HG02642 (cell line): ENCODE measurements around the gene COL6A3.
"Not testable (repeated sequence)": the region's sequence is repeated elsewhere in the genome, so short reads cannot be mapped to it uniquely, and the experiment has no call there.

Source experiments
- ATAC-seq: cut with Tn5 transposase; IDR thresholded peaks from one replicate; pipeline ENCODE4 v1.9.1; 2021; ENCODE audit warnings: mild to moderate bottlenecking; ENCODE audit not compliant: unreplicated experiment, poor library complexity

The COL6A3 gene

DNA sequence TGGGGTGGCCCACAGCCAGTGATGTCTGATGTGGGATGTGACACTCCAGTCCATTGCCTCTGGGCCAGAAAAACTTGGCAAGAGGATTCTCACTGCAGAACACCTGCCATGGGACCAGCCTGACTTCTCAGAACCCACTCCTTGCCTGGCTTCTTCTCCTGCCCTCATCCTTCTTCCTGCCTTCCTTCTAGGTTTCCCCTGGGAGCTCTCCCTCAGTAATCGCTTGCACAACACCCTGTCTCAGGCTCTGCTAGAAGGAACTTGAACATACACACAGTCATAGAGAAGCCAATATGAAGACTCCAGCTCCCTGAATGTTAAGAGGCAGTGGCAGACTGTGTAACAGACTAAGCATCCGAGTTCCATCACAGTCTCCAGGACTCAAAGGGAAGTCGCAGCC lies 4.3 kb upstream of the COL6A3 start:
- ATAC-seq = no peak

DNA sequence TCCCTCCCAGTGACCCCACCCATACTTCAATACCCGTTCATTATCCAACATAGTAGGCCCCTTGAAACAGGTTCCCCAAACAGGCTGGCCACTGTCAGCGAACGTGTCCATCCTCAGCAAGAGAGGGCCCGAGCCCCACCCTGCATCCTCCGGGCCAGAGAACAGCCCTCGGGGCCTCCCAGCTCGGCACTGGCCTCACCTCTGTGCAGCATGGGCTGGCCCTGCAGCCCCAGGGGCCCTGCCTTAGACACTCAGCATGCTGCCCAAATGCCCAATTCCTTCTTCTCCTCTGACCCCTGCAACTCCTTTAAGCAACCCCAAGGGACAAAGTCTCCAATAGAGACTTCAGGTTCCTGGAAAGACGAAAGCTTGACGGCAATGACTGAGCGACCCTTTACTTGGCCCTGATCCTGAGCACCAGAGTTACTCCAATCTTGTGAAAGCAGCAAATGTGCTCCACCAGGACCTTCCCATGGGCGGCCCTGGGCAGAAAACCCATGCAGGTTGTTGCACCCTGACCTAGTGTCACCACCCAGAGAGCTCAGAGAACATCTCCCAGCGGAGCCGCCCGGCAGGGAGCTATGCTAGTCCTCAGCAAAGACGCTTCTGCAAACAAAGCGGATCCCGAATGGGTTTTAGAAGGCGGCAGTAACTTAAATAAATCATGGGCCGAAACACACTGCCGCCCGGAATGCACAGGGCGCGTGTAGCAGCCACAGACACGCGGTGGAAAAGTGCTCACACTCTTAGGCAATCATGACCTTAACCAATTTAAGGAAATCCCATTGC lies 782 bp downstream of the COL6A3 start:
- ATAC-seq = no peak

DNA sequence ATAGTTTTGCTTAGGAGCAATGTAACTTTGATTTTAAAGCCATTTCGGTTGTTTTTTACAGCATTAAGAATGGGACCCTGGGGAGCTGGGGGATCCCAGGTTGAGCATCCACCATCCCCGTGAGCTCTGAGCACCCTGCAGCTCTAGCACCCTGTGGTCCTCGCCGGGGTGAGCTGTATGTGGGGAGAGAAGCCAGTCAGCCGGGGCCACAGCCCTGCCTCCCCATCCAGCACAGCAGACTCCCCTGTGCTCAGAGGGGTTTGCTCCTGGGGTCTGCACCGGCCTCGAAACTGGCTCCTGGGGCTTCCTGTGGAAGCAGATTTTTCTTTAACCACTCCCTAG lies 1.3 kb downstream of the COL6A3 start:
- ATAC-seq = no peak

DNA sequence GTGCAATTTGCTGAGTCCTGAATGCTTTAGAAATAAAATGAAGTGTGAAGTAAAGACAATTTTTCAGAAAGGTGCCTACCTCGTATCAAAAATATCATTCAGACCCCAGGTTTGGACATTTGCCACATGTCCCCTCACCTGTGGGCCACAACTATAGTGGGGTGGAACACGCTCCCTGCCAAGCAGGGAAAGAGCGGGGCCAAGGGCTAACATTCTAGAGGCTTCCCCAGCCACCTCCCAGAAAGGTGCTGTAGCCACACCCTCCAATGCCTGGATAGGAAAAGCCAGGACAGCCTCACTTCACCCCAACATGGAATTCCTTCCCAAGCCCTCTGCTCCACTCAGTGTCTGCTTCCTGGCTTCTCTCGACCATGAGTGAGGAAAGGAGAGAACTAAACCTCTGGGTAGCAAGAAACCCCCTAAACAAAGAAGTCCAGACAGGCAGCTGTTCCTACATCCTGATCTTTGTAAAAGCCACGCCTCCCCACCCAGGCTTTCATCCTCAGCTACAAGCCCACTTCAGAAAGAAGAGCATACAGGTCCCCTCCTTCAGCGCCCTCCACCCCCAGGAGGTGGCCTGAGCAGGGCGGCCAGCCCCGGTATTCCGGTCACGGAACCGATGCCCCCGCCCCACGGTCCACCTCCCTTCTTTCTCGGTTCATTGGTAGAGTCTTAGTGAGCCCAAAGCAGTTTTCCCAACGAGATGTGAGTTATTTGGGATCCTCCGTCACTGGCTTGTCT lies 2.1 kb downstream of the COL6A3 start:
- ATAC-seq = no peak

DNA sequence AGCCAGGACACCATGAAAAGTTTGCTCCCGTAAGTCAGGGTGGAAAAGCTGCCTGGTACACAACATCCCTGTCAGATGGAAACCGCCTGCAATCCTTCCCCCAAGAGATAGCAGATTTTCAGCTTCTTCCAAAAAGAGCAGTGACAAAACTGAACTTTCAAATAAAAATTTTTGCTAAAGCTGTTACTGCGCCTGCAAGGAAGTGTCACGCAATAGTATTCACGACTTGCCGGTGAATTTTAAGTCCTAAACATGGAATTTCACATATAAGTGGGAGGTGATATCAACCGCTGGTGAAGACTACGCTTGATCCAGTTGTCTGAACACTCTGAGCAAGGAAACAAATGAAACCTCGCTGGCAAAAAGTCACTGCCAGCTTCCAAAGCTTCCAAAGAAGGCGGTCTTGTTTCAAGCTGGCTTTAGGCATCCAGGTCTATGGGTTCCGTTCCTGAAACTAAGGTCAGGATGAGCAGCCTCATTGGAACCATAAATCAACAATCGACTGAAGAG lies 2.8 kb downstream of the COL6A3 start:
- ATAC-seq = no peak

DNA sequence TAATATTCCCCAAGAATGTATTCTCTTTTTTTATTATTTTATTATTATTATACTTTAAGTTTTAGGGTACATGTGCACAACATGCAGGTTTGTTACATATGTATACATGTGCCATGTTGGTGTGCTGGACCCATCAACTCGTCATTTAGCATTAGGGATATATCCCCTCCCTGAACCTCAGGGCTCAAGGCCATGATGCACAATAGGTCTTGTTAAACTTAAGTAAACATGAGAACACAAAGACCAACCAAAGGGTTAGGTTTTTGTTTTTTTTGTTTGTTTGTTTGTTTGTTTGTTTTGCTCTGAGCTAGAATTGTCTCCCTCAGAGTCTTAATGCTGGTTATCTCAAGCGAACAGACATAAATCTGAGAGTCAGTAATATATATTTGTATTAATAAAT lies 4.7 kb downstream of the COL6A3 start:
- ATAC-seq = not testable (repeated sequence)

DNA sequence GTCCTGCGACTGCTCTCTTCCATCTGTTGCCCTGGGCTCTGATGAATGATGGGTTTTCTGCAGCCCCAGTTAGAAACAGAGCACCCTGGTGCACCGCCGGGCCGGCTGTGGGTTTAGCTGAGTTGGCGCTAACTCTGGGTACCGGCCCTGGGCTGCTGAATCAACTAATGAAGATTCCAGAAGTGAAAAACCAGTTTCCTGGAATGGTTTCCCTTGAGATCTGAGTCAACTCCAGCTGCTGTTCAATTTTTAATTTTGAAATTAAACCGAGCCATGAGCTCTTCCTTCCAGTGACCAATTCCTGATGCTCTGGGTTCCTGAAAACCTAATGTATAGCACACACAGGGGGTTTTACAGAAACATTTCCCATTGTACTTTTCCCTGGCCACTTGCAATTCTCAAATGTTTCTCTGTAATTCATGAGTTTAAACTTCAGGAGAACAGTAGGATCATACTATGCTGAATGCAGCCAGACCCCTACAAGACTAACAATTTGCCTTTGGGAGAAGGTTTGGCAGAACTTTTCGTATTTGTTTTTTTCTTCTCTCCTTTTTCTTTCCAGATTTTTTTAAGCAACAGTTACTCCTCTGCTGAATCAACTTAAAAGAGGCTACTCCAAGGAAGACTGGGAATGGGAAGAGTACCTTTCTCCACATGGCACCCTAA lies 5.5 kb downstream of the COL6A3 start:
- ATAC-seq = no peak

DNA sequence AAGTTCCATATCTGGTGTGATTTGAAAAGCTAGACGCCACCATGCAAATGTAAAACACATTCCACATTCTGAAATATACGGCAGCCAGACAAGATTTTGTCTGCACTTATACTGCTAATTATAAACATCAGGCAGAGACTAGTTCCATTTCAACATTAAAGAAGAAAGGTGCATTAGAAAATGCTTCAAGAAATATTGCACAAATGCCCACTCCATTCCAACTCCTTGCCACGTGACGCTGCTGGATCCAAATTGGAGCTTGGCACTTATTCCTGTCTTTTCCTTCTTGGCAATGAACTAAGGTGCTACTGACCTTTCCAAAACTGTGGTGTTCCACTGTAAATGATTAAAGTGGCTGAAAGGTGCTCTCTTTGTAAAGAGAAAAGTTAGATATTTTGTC lies 6.3 kb downstream of the COL6A3 start:
- ATAC-seq = no peak

DNA sequence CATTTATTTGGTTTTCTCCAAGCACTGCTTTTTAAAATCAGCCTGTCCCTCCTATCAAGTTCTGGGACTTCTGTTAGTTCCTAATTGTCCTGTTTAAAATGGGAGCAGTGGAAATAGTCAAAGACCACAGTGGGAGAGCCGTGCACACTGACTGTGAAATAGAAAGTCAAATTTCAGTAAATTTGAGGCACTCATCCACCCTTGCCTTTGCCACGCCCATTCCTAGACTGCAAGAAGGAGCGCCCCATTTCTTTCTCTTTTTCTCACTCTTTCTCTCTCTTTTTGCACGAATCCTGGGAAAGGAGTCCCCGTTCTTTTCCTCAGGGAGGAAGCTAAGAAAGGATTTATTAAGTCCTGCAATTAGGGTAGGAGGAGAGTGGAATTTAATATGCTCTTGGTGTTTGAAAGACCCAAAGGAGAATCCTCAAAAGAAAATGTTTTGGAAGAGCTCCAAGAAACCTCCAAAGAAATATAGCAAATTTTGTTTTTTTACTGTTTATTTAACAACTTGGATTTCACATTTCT lies 7.5 kb downstream of the COL6A3 start:
- no peak for ATAC-seq

DNA sequence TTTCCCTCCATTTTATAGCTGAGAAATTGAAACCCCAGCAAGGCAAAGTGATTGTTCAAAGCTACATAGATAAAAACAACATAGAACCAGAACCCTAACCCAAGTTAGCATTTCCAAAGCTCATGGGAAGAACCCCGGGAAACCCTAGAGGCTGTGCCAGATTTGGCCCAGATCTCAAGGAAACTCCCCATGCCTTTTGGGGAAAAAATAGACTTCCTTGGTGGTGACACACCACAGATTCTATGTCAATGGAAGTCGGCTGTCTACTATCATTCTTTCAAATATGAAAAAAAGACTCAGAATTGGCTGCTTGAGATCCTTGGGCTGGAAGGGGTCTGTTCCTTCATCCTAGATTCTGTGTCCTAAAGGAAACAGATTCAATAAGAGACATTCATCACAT lies 8.4 kb downstream of the COL6A3 start:
- no peak for ATAC-seq

DNA sequence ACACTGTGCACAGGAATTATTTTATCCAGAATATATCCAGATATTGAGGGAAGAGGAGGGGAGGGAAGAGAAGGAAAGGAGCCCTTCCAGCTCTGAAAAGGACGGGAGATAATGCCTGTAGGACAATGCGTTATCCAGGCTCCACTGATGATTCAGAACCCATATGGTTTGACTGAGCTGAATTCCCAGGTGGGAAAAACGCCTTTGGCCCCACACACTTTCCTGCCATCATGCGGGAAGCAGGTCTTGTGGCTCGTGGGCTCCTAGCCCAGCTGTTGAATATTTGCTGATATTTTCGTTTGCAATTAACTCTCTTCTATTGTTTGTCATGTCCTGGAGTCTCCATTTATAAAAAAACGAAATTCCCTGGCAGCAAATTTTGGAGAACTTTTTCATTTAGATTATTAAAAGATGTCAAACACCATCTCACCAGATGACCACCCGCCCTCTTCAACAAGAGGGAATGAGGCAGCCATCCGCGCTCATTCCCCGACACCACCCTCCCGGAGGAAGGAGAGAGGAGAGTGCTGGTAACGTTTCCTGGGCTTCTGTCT lies 8.9 kb downstream of the COL6A3 start:
- ATAC-seq = no peak

DNA sequence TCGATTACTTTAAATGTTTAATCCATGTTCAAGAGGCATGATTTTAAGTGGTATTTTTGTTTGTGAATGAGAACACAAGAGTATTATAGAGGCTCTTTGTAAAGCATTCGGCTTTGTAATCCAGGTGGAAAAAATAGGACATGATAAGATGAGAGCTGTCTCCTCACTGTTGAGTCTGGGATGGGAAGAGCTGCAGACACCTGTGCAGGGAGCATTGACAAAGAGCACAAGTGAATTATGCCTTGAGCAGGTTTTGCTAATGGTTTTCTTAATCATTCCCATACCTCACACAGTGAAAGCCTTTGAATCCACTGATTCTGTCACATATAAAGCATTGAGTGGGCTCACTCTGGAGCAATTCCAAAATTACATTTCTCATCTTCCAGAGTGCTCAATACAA lies 9.6 kb downstream of the COL6A3 start:
- ATAC-seq = no peak

DNA sequence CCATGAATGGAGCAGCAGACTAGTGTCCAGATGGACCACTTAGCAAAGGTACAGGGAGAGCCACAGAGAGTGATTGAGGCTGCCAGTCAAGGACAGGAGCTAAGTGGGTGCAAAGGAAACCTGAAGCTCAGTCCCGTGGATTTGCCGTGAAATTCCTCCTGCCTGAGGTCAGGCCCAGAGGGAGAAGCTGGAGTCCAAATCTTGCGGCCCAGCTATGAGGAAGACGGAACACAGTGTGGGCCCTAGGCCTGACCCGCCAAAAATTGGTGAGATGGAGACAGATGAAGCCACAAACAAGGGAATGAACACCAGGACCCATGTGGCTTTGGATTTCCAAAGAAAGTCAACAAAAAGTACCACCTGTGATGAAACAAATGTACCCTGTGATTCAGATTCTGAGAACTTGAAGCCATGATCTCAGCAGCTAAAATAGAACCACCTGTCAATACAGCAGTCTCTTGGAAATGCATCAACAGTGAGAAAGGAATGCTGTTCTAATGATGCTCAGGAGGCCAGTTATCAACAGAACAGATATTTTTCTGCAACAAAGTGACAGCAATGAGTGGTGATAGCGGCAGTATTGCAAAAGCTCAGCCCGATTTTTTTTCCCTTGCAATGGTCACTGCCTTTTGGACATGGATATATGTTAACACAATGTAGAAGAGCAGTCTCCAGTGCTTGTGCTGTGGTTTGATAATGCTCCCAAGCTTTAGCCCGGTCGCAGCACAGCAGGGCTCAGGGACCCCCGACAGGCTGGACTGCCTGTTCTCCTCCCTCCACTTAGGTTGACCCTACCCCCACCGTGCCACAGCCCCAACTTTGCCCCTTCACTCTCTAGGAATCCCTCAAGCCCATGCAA lies 10.7 kb downstream of the COL6A3 start:
- ATAC-seq = no peak

DNA sequence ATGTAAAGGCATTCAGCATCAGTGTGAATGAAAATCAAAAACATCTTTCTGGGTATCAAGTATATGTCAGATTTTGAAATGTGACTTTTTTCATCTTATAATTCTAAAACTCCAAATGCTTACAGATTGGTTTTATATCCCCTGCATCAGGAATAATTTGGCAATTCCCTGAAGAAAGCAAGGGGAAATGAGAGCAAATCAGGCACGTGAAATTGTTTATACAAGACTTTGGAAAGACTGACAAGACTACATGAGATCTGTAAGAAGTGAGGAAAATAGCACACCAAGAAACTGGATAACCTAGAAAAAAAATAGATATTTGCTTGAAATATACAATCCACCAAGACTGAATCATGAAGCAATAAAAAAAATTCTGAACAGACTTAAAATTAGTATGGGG lies 13.8 kb downstream of the COL6A3 start:
- ATAC-seq = no peak

DNA sequence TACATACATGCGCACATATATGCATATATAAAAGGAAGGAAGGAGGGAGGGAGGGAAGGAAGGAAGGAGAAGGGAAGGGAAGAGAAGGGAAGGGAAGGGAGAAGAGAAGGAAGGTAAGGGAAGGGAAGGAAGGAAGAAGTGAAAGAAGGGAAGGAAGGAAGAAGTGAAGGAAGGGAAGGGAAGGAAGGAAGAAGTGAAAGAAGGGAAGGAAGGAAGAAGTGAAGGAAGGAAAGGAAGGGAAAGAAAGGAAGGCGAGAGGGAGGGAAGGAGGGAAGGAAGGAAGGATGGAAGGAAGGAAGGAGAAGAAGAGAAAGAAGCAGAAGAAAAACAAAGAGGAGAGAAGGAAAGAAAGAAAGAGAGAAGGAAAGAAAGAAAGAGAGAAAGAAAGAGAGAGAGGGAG lies 16.9 kb downstream of the COL6A3 start:
- no peak for ATAC-seq

DNA sequence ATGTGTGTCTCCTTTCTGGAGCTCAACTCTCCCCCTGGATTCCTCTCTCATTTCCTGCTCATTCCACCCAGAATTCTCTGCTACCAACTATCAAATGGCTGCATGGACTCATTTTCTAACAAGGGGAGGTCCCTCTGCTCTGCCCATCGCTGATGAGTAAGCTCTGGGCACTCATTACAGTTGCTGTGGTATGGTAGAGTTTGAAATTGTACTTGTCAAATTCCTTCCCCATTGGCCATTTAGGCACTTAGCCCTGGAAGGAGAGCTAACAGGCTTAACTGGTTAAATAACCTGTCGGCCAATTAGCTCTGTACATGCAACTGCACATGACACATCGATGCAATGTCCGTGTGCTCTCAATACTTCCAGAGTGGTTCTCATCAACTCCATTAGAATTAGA lies 20.4 kb downstream of the COL6A3 start:
- ATAC-seq = no peak

DNA sequence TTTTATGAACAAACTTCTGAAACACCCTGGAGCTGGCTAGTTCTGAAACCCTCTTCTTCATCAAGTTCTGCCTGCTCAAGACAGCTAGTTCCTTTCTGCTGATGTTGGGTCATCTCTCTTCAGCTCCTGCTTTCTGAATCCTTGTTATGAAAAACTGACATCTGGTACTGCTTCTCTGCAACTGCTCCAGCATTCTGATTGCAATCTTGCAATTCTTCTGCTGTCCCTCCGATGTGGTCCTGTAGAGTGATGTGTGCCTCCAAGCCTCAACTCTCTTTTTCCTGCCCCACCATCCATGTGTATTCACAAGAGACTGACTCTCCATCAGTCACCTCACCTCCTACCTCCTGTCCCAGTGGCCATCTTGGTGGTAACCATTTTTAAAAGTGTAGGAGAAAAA lies 21.8 kb downstream of the COL6A3 start:
- ATAC-seq = no peak

DNA sequence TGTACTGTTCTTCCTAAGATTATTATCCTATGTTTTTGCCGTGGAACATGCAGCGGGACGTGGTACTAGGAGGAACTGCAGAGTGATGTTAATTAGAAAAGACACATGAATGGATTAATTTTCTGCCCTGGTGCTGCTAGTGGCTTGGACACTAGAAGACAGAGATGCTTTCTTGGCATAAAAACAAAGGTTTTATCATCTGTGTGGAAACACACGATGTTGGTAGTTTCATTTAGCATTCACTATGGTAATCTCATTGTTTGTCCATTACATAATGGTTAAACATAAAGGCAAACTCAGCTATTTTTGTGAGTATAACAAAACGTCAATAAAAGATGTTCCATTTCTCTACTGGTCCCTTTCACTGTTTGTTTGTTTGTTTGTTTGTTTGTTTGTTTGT lies 22.8 kb downstream of the COL6A3 start:
- no peak for ATAC-seq

DNA sequence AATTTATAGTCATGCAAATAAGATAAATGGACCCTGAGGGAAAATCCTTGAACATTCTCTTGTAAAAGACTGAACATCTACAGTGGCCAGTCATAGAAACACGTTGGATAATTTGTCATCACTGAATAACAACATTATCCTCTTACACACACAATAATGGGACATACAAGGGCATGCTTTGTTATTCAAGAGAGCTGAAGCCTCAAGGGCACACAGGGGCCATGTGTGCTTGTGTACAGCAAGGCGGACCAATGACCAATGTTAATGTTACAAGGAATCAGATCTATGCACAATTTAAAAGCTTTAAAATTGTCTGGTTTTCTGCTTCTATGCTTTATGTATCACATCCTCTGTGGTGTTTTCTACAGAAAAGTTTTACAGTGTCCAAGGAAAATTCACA lies 23.7 kb downstream of the COL6A3 start:
- no peak for ATAC-seq

DNA sequence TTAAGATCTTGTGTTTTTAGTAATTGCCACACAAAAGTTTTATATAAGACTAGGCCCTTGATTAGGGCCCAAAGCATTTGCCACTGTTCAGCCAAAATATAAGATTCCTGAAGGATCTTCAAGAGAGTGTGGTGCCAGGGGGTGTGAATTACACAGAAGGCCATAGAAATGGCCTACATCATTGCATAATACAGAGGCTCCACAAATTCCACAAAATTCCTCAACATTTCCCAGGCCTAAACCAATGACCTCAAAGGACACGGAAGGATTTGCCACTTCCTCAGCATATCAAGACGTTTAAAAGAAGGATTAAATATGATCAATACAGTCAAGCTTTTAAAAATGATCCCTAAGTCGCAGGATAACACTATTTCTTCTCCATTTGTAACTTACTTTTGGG lies 24.1 kb downstream of the COL6A3 start:
- no peak for ATAC-seq
